Mesodermal cell (in vitro differentiated cells): ENCODE measurements around the gene SLC2A6.
"Not testable (repeated sequence)": the region's sequence is repeated elsewhere in the genome, so short reads cannot be mapped to it uniquely, and the experiment has no call there.

Experiments
- H3K27ac ChIP-seq: 2 replicates; pipeline ENCODE4 v1.7.0; 2013; ENCODE audit warnings: mild to moderate bottlenecking, low read depth, low read length, moderate library complexity; ENCODE audit not compliant: severe bottlenecking
- H3K36me3 ChIP-seq: 2 replicates; pipeline ENCODE4 v1.7.1; 2013; ENCODE audit warnings: mild to moderate bottlenecking, low read length, moderate library complexity; ENCODE audit not compliant: control insufficient read depth, insufficient read depth
- H3K4me1 ChIP-seq: one replicate; pipeline ENCODE4 v1.7.1; 2013; ENCODE audit warnings: mild to moderate bottlenecking, low read length; ENCODE audit not compliant: insufficient read depth, control insufficient read depth, poor library complexity, severe bottlenecking
- H3K4me3 ChIP-seq: 2 replicates; pipeline ENCODE4 v1.7.0; 2013; ENCODE audit warnings: low read length, control low read depth, mild to moderate bottlenecking; ENCODE audit not compliant: insufficient read depth, poor library complexity, severe bottlenecking; ENCODE audit errors: extremely low read depth
- H3K9me3 ChIP-seq: 2 replicates; pipeline ENCODE4 v1.7.1; 2013; ENCODE audit warnings: mild to moderate bottlenecking, low read length, moderate library complexity; ENCODE audit not compliant: control insufficient read depth
- WGBS, 2 experiments: methylation state at CpG; one replicate each; pipeline ENCODE4 v1.1.5; 2013; ENCODE audit warnings: missing lambda C conversion rate in 2 of 2; ENCODE audit not compliant: insufficient coverage in 2 of 2; 5-methylcytosine and 5-hydroxymethylcytosine counted together

Gene SLC2A6

GRCh38 chr9:133457233-133457632 lies 21.7 kb downstream of the SLC2A6 start:
- Histone ChIP-seq H3K36me3 (no peaks in the 10 kb centered on the region), H3K4me1 (peaks cover 4% of the 10 kb centered on the region), H3K27ac (no peak overlapping the region), H3K9me3 (no peaks in the 10 kb centered on the region), H3K4me3 (no peak overlapping the region)
- WGBS, 2 experiments: 83 to 92% methylated on average over 13 of the region's 13 CpGs

- WGBS, 2 experiments: 90 to 96% methylated on average over 4 to 9 of the region's 9 CpGs
- no peaks in the 10 kb centered on the region for H3K9me3 ChIP-seq
- no peak overlapping the region for H3K4me3 ChIP-seq
- no peaks in the 10 kb centered on the region for H3K36me3 ChIP-seq
- no peak overlapping the region for H3K27ac ChIP-seq
- H3K4me1 ChIP-seq: peaks cover 4% of the 10 kb centered on the region
Measured at GRCh38 chr9:133456409-133456808, 22.5 kb downstream of the SLC2A6 start.

GRCh38 chr9:133455936-133456335 lies 23.0 kb downstream of the SLC2A6 start:
- H3K9me3 ChIP-seq: no peaks in the 10 kb centered on the region
- WGBS, 2 experiments: 94 to 96% methylated on average over 11 of the region's 11 CpGs

GRCh38 chr9:133454943-133455673 lies 23.8 kb downstream of the SLC2A6 start:
- Histone ChIP-seq H3K36me3 (no peaks in the 10 kb centered on the region), H3K4me1 (no peaks in the 10 kb centered on the region), H3K27ac (no peak overlapping the region), H3K9me3 (no peaks in the 10 kb centered on the region), H3K4me3 (no peak overlapping the region)
- WGBS, 2 experiments: 94 to 97% methylated on average over 17 to 20 of the region's 20 CpGs

More at GRCh38 chr9:133455936-133456335, 23.0 kb downstream of the SLC2A6 start:
- peaks cover 4% of the 10 kb centered on the region for H3K4me1 ChIP-seq
- H3K27ac ChIP-seq: no peak overlapping the region
- H3K4me3 ChIP-seq: no peak overlapping the region
- H3K36me3 ChIP-seq: no peaks in the 10 kb centered on the region

GRCh38 chr9:133454325-133454724 lies 24.6 kb downstream of the SLC2A6 start:
- Histone ChIP-seq H3K27ac (no peak overlapping the region), H3K4me3 (no peak overlapping the region), H3K9me3 (no peaks in the 10 kb centered on the region), H3K4me1 (no peaks in the 10 kb centered on the region), H3K36me3 (no peaks in the 10 kb centered on the region)
- 92 to 93% methylated on average over 18 to 19 of the region's 19 CpGs for WGBS, 2 experiments

GRCh38 chr9:133453651-133454050 lies 25.2 kb downstream of the SLC2A6 start:
- WGBS, 2 experiments: 95% methylated on average over 7 to 9 of the region's 11 CpGs
- H3K9me3 ChIP-seq: no peaks in the 10 kb centered on the region
- no peak overlapping the region for H3K27ac ChIP-seq
- no peak overlapping the region for H3K4me3 ChIP-seq
- no peaks in the 10 kb centered on the region for H3K4me1 ChIP-seq
- H3K36me3 ChIP-seq: no peaks in the 10 kb centered on the region

GRCh38 chr9:133452562-133452961 lies 26.3 kb downstream of the SLC2A6 start:
- Histone ChIP-seq H3K9me3 (no peaks in the 10 kb centered on the region), H3K36me3 (no peaks in the 10 kb centered on the region), H3K4me3 (no peak overlapping the region), H3K4me1 (no peaks in the 10 kb centered on the region), H3K27ac (no peak overlapping the region)
- 83 to 89% methylated on average over 7 of the region's 7 CpGs for WGBS, 2 experiments

GRCh38 chr9:133451865-133452264 lies 27.0 kb downstream of the SLC2A6 start:
- not testable (repeated sequence) for H3K36me3 ChIP-seq, H3K27ac ChIP-seq, H3K4me3 ChIP-seq, H3K4me1 ChIP-seq, H3K9me3 ChIP-seq
- WGBS, 2 experiments: 92 to 94% methylated on average over 5 of the region's 5 CpGs

GRCh38 chr9:133449760-133450159 lies 29.1 kb downstream of the SLC2A6 start:
- Histone ChIP-seq H3K27ac (no peak overlapping the region), H3K4me1 (no peaks in the 10 kb centered on the region), H3K4me3 (no peak overlapping the region), H3K36me3 (no peaks in the 10 kb centered on the region), H3K9me3 (no peaks in the 10 kb centered on the region)
- 90 to 92% methylated on average over 12 of the region's 12 CpGs for WGBS, 2 experiments

- no peaks in the 10 kb centered on the region for H3K9me3 ChIP-seq
- H3K27ac ChIP-seq: no peak overlapping the region
- 84 to 85% methylated on average over 8 to 11 of the region's 13 CpGs for WGBS, 2 experiments
- H3K4me3 ChIP-seq: no peak overlapping the region
- H3K36me3 ChIP-seq: no peaks in the 10 kb centered on the region
- no peaks in the 10 kb centered on the region for H3K4me1 ChIP-seq
Measured at GRCh38 chr9:133448487-133448972, 30.4 kb downstream of the SLC2A6 start.

- H3K4me1 ChIP-seq: no peaks in the 10 kb centered on the region
Measured at GRCh38 chr9:133445293-133445969, 33.5 kb downstream of the SLC2A6 start.

More at GRCh38 chr9:133445293-133445969, 33.5 kb downstream of the SLC2A6 start:
- no peak overlapping the region for H3K4me3 ChIP-seq
- no peaks in the 10 kb centered on the region for H3K36me3 ChIP-seq
- 88 to 90% methylated on average over 19 to 23 of the region's 23 CpGs for WGBS, 2 experiments
- no peak overlapping the region for H3K27ac ChIP-seq
- H3K9me3 ChIP-seq: no peaks in the 10 kb centered on the region
